HepG2 (cell line): ENCODE measurements around the gene MEX3A. TPM values are rescaled to one million over a fixed set of nuclear protein-coding genes. Genes with fewer than 3 reads are reported as not detected.

Source experiments
- CEBPB ChIP-seq: IDR thresholded peaks from 2 replicates; pipeline ENCODE4 v1.6.1; 2011; ENCODE audit warnings: low read depth, low read length, improper control_type of control experiment, borderline replicate concordance
- ELF3 ChIP-seq: IDR thresholded peaks from 2 replicates; pipeline ENCODE4 v1.6.1; 2016; ENCODE audit warnings: missing genetic modification reagents, missing compliant biosample characterization
- HMG20B ChIP-seq: conservative IDR thresholded peaks from 2 replicates; pipeline ENCODE4 v1.6.1; 2016; ENCODE audit warnings: missing genetic modification reagents, missing compliant biosample characterization
- MTF1 ChIP-seq: sonication (generic); formaldehyde crosslinking; IDR thresholded peaks from 2 replicates; pipeline ENCODE4 v1.5.0; 2020; ENCODE audit warnings: missing genetic modification reagents
- TBX2 ChIP-seq: sonication (generic); formaldehyde crosslinking; IDR thresholded peaks from 2 replicates; pipeline ENCODE4 v1.5.0; 2020; ENCODE audit warnings: missing genetic modification reagents, mild to moderate bottlenecking, borderline replicate concordance
- THYN1 ChIP-seq: sonication (generic); formaldehyde crosslinking; IDR thresholded peaks from 2 replicates; pipeline ENCODE4 v1.8.1; 2023; ENCODE audit warnings: low read depth, mild to moderate bottlenecking, moderate library complexity, missing genetic modification reagents, borderline replicate concordance
- YY1 ChIP-seq: IDR thresholded peaks from 2 replicates; pipeline ENCODE4 v1.6.1; 2011; ENCODE audit warnings: low read length, low read depth, moderate library complexity, mild to moderate bottlenecking; ENCODE audit not compliant: insufficient read depth, insufficient replicate concordance
- ZFP1 ChIP-seq: IDR thresholded peaks from 2 replicates; pipeline ENCODE4 v1.6.1; 2016
- ZNF207 ChIP-seq: fragments of 450-650 bp; IDR thresholded peaks from 2 replicates; pipeline ENCODE4 v1.6.1; 2016; ENCODE audit warnings: antibody characterized with exemption, borderline replicate concordance
- ZNF225 ChIP-seq: sonication (generic); formaldehyde crosslinking; IDR thresholded peaks from 2 replicates; pipeline ENCODE4 v1.4.0; 2020; ENCODE audit warnings: mild to moderate bottlenecking, missing genetic modification reagents
- ZNF234 ChIP-seq: sonication (generic); formaldehyde crosslinking; conservative IDR thresholded peaks from 2 replicates; pipeline ENCODE4 v1.5.1; 2020; ENCODE audit warnings: mild to moderate bottlenecking, missing genetic modification reagents
- ZNF3 ChIP-seq: IDR thresholded peaks from 2 replicates; pipeline ENCODE4 v1.7.0; 2017; ENCODE audit warnings: inconsistent platforms
- ZNF629 ChIP-seq: sonication (generic); formaldehyde crosslinking; conservative IDR thresholded peaks from 2 replicates; pipeline ENCODE4 v1.5.0; 2020; ENCODE audit warnings: missing genetic modification reagents
- ZNF850 ChIP-seq: sonication (generic); formaldehyde crosslinking; conservative IDR thresholded peaks from 2 replicates; pipeline ENCODE4 v1.9.0; 2021; ENCODE audit warnings: mild to moderate bottlenecking, missing genetic modification reagents
- ZSCAN25 ChIP-seq: sonication (generic); formaldehyde crosslinking; IDR thresholded peaks from 2 replicates; pipeline ENCODE4 v1.8.0; 2022; ENCODE audit warnings: mild to moderate bottlenecking, missing genetic modification reagents
- polyA plus RNA-seq, 8 experiments: library from polyadenylated mRNA; depleted of rRNA in 3 of 8; stranded (reverse) in 7 of 8; unstranded in 1 of 8; fragments of >200 nt; fragmentation: Illumina TruSeq in 4 of 8; extraction: Trizol in 4 of 8; gene quantifications; 2 replicates each; pipeline versions ENCODE4 v1.2.1 to v1.2.3, GENCODE V29; 2011 to 2016; ENCODE audit warnings: low read depth in 4 of 8, missing spikeins in 1 of 8, mixed read lengths in 1 of 8; ENCODE audit not compliant: insufficient read depth in 1 of 8
- total RNA-seq, 5 experiments: library from RNA; depleted of rRNA; stranded (reverse); fragments of >200 nt; fragmentation: Illumina TruSeq; extraction: Trizol; gene quantifications; 2 replicates each; pipeline ENCODE4 v1.2.3, GENCODE V29; 2016; ENCODE audit warnings: low read depth in 1 of 5
- TF ChIP-seq, protein P1 (sequence below): sonication (generic); formaldehyde crosslinking; IDR thresholded peaks from 2 replicates; pipeline ENCODE4 v1.4.0; 2020; ENCODE audit warnings: missing genetic modification reagents
- TF ChIP-seq, protein P2 (sequence below): sonication (generic); formaldehyde crosslinking; IDR thresholded peaks from 2 replicates; pipeline ENCODE4 v1.5.0; 2020; ENCODE audit warnings: mild to moderate bottlenecking, missing genetic modification reagents, borderline replicate concordance
- TF ChIP-seq, protein P3 (sequence below): sonication (generic); formaldehyde crosslinking; IDR thresholded peaks from 2 replicates; pipeline ENCODE4 v1.5.0; 2020; ENCODE audit warnings: mild to moderate bottlenecking, missing genetic modification reagents

Gene MEX3A
- total and polyA plus RNA-seq, 2 of the 13 experiments (the other 11 are each of a cell fraction or from before 2014, with no cell fraction given), result 7.6 to 9.1 TPM

DNA sequence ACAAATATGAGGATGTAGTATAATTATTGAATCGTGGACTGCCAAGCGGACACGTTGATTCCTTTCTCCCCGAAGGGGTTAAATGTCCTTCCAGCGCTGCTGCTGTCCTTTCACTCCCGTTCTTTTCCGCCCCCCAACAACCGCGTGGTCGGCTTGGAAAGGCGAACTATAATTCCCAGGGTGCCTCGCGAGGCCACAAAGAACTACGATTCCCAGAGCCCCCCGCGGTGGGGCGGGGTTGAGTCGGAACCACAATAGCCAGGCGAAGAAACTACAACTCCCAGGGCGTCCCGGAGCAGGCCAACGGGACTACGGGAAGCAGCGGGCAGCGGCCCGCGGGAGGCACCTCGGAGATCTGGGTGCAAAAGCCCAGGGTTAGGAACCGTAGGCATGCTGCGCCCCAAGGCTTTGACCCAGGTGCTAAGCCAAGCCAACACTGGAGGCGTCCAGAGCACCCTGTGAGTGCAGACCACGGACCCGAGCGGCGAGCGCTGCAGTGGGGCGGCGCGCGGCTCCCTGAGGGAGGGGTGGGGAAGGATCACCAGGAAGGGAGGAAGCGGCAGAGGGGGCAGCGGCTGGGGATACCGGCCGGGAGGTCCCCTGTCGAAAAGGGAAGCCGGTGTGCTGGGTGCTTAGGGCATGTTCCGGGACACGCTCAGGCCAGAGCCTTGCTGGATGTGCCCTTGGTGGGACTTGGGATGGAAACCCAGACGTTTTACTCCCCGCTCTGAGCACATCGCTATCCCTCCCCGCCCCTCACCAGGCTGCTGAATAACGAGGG lies 27.6 kb downstream of the MEX3A start, which contains the start of gene LAMTOR2 (continued):
- TF ChIP-seq, protein P1, sequence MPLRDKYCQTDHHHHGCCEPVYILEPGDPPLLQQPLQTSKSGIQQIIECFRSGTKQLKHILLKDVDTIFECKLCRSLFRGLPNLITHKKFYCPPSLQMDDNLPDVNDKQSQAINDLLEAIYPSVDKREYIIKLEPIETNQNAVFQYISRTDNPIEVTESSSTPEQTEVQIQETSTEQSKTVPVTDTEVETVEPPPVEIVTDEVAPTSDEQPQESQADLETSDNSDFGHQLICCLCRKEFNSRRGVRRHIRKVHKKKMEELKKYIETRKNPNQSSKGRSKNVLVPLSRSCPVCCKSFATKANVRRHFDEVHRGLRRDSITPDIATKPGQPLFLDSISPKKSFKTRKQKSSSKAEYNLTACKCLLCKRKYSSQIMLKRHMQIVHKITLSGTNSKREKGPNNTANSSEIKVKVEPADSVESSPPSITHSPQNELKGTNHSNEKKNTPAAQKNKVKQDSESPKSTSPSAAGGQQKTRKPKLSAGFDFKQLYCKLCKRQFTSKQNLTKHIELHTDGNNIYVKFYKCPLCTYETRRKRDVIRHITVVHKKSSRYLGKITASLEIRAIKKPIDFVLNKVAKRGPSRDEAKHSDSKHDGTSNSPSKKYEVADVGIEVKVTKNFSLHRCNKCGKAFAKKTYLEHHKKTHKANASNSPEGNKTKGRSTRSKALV (CRISPR knock-in tag), result no peak
- peak; percentile 87 for TF ChIP-seq MTF1 (CRISPR knock-in tag)
- TF ChIP-seq ZNF850, result no peak
- TF ChIP-seq, protein P2, sequence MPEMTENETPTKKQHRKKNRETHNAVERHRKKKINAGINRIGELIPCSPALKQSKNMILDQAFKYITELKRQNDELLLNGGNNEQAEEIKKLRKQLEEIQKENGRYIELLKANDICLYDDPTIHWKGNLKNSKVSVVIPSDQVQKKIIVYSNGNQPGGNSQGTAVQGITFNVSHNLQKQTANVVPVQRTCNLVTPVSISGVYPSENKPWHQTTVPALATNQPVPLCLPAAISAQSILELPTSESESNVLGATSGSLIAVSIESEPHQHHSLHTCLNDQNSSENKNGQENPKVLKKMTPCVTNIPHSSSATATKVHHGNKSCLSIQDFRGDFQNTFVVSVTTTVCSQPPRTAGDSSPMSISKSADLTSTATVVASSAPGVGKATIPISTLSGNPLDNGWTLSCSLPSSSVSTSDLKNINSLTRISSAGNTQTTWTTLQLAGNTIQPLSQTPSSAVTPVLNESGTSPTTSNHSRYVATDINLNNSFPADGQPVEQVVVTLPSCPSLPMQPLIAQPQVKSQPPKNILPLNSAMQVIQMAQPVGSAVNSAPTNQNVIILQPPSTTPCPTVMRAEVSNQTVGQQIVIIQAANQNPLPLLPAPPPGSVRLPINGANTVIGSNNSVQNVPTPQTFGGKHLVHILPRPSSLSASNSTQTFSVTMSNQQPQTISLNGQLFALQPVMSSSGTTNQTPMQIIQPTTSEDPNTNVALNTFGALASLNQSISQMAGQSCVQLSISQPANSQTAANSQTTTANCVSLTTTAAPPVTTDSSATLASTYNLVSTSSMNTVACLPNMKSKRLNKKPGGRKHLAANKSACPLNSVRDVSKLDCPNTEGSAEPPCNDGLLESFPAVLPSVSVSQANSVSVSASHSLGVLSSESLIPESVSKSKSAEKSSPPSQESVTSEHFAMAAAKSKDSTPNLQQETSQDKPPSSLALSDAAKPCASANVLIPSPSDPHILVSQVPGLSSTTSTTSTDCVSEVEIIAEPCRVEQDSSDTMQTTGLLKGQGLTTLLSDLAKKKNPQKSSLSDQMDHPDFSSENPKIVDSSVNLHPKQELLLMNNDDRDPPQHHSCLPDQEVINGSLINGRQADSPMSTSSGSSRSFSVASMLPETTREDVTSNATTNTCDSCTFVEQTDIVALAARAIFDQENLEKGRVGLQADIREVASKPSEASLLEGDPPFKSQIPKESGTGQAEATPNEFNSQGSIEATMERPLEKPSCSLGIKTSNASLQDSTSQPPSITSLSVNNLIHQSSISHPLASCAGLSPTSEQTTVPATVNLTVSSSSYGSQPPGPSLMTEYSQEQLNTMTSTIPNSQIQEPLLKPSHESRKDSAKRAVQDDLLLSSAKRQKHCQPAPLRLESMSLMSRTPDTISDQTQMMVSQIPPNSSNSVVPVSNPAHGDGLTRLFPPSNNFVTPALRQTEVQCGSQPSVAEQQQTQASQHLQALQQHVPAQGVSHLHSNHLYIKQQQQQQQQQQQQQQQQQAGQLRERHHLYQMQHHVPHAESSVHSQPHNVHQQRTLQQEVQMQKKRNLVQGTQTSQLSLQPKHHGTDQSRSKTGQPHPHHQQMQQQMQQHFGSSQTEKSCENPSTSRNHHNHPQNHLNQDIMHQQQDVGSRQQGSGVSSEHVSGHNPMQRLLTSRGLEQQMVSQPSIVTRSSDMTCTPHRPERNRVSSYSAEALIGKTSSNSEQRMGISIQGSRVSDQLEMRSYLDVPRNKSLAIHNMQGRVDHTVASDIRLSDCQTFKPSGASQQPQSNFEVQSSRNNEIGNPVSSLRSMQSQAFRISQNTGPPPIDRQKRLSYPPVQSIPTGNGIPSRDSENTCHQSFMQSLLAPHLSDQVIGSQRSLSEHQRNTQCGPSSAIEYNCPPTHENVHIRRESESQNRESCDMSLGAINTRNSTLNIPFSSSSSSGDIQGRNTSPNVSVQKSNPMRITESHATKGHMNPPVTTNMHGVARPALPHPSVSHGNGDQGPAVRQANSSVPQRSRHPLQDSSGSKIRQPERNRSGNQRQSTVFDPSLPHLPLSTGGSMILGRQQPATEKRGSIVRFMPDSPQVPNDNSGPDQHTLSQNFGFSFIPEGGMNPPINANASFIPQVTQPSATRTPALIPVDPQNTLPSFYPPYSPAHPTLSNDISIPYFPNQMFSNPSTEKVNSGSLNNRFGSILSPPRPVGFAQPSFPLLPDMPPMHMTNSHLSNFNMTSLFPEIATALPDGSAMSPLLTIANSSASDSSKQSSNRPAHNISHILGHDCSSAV, result no peak
- no peak; the same call in 1 of the 2 replicates for TF ChIP-seq ZNF225 (CRISPR knock-in tag)
- peak; percentile 93 for TF ChIP-seq ZSCAN25 (CRISPR knock-in tag)
- 0 out of 2 replicates have a peak, but pooled peaks have one; percentile 8 for TF ChIP-seq ZNF629 (CRISPR knock-in tag)
- no peak for TF ChIP-seq CEBPB
- no peak for TF ChIP-seq ZNF207
- TF ChIP-seq THYN1 (CRISPR knock-in tag), result no peak
- TF ChIP-seq ZFP1 (CRISPR knock-in tag), result 0 out of 2 replicates have a peak, but pooled peaks have one; percentile 71
- TF ChIP-seq ZNF234 (CRISPR knock-in tag), result no peak
- peak; percentile 66 for TF ChIP-seq TBX2
- no peak for TF ChIP-seq ZNF3 (CRISPR knock-in tag)
- peak; percentile 80 for TF ChIP-seq YY1
- TF ChIP-seq, protein P3, sequence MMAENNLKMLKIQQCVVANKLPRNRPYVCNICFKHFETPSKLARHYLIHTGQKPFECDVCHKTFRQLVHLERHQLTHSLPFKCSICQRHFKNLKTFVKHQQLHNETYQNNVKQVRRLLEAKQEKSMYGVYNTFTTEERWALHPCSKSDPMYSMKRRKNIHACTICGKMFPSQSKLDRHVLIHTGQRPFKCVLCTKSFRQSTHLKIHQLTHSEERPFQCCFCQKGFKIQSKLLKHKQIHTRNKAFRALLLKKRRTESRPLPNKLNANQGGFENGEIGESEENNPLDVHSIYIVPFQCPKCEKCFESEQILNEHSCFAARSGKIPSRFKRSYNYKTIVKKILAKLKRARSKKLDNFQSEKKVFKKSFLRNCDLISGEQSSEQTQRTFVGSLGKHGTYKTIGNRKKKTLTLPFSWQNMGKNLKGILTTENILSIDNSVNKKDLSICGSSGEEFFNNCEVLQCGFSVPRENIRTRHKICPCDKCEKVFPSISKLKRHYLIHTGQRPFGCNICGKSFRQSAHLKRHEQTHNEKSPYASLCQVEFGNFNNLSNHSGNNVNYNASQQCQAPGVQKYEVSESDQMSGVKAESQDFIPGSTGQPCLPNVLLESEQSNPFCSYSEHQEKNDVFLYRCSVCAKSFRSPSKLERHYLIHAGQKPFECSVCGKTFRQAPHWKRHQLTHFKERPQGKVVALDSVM (CRISPR knock-in tag), result peak; percentile 51
- peak; percentile 66 for TF ChIP-seq ELF3
- no peak for TF ChIP-seq HMG20B (CRISPR knock-in tag)
